Astrocyte of the cerebellum (primary cell): ENCODE data around the gene FAM50B.

Experiments
- DNase-seq: peaks from one replicate; pipeline ENCODE4 v3.0.0-alpha.2; 2011; ENCODE audit warnings: low read depth
- H3K4me3 ChIP-seq: 2 replicates; pipeline ENCODE4 v1.5.1; 2011; ENCODE audit warnings: mild to moderate bottlenecking, low read depth, low read length, moderate library complexity
- in situ Hi-C: cut with HindIII; loops from 2 replicates; pipeline ENCODE4 v1.10.0; 2017; ENCODE audit warnings: low sequenced_read_pairs
- TF ChIP-seq, protein P1 (sequence below): IDR thresholded peaks from 2 replicates; pipeline ENCODE4 v1.5.1; 2012; ENCODE audit warnings: low read length, low read depth, moderate library complexity, mild to moderate bottlenecking; ENCODE audit errors: missing control alignments

The FAM50B gene

DNA sequence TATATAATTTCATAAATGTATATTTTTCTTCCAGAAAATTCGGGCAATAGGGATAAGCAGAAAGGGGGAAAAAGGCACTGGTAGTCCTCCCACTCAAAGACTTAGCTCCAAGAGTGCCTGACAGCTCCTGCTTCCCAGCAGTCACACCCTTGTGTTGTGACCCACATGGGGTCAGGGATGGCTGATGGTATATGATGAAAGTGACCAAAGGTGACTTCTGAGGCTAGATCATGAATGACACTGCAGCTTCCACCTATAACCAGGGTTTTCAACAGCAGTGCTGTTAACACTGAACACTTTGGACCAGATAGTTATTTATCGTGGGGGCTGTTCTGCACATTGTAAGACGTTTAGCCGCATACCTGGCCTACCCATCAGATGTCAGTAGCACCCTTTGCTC lies 22.3 kb downstream of the FAM50B start:
- TF ChIP-seq, protein P1, sequence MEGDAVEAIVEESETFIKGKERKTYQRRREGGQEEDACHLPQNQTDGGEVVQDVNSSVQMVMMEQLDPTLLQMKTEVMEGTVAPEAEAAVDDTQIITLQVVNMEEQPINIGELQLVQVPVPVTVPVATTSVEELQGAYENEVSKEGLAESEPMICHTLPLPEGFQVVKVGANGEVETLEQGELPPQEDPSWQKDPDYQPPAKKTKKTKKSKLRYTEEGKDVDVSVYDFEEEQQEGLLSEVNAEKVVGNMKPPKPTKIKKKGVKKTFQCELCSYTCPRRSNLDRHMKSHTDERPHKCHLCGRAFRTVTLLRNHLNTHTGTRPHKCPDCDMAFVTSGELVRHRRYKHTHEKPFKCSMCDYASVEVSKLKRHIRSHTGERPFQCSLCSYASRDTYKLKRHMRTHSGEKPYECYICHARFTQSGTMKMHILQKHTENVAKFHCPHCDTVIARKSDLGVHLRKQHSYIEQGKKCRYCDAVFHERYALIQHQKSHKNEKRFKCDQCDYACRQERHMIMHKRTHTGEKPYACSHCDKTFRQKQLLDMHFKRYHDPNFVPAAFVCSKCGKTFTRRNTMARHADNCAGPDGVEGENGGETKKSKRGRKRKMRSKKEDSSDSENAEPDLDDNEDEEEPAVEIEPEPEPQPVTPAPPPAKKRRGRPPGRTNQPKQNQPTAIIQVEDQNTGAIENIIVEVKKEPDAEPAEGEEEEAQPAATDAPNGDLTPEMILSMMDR, result no peak
- DNase-seq, result no peak
- H3K4me3 ChIP-seq, result no peak overlapping the region
- in situ Hi-C loops, result no loop called here

GRCh38 chr6:3871939-3872338 lies 22.8 kb downstream of the FAM50B start:
- TF ChIP-seq, protein P1, result no peak
- no peak overlapping the region for H3K4me3 ChIP-seq
- in situ Hi-C loops, result no loop called here
- no peak for DNase-seq

- in situ Hi-C loops, result no loop called here
- no peak overlapping the region for H3K4me3 ChIP-seq
- DNase-seq, result no peak
- TF ChIP-seq, protein P1, result no peak
Observed at GRCh38 chr6:3872370-3872854, 23.2 kb downstream of the FAM50B start.

GRCh38 chr6:3873051-3873450 lies 23.9 kb downstream of the FAM50B start:
- TF ChIP-seq, protein P1, result no peak
- DNase-seq, result no peak
- in situ Hi-C loops, result no loop called here
- H3K4me3 ChIP-seq, result no peak overlapping the region

DNA sequence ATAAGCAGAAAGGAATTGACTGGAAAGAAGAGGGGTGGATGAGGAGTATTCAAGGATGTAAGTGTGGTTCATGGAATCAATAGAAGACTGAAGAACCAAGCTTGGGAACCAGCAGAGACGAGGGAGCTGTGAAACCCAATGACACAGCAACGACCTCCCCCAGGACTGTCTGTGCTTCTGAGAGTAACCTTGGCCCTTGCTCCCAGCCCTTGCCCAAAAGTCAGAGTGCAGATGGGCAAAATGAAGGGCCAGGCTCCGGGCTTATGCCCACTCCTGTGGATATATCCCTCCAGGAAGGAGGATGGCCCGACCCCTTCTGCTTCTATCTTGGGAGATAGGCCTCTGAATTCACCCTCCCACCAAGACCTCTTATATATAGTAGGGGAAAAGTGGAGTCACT lies 24.9 kb downstream of the FAM50B start:
- TF ChIP-seq, protein P1, result no peak
- in situ Hi-C loops, result no loop called here
- DNase-seq, result no peak
- no peak overlapping the region for H3K4me3 ChIP-seq

- no peak overlapping the region for H3K4me3 ChIP-seq
- in situ Hi-C loops, result no loop called here
- no peak for DNase-seq
- TF ChIP-seq, protein P1, result no peak
Observed at GRCh38 chr6:3875486-3875885, 26.3 kb downstream of the FAM50B start.

- DNase-seq, result no peak
- TF ChIP-seq, protein P1, result no peak
- H3K4me3 ChIP-seq, result no peak overlapping the region
- in situ Hi-C loops, result no loop called here
Observed at GRCh38 chr6:3876101-3876500, 26.9 kb downstream of the FAM50B start.
